ENCODE data around the gene ALDH18A1.

Gene ALDH18A1

DNA sequence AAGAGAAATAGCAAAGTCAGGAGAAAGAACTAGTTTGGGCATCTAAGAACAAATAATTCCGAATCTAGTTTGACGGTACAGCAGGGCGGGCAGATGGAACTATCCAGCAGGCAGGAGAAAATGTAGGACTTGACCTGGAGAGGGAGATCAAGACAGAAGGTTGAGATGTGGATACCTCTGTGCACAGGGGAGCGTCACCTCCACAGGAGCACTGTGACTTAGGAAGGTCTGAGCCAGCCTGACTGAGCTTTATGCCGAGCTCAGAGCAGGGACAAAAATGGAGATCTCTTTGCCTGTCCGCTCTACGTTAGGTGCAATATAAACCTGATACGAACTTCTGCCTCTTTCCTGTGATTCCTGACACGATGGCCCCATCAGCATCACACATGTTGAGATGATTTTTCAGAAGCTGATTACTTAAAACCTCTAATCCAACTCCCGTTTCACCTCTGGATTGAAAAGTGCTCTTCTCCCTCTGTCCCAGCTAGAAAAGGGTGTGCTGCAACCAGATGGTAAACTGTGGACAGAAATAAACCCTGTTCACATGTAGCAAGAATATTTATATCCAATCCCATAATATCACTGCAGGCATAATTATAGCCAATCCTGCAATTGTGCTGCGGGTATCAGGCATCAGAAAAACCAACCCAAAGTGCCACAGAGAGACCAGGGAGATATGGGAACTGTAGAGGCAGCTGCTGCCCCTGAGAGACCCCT lies 81.7 kb downstream of the ALDH18A1 start:
- FAIRE-seq, result no peak

DNA sequence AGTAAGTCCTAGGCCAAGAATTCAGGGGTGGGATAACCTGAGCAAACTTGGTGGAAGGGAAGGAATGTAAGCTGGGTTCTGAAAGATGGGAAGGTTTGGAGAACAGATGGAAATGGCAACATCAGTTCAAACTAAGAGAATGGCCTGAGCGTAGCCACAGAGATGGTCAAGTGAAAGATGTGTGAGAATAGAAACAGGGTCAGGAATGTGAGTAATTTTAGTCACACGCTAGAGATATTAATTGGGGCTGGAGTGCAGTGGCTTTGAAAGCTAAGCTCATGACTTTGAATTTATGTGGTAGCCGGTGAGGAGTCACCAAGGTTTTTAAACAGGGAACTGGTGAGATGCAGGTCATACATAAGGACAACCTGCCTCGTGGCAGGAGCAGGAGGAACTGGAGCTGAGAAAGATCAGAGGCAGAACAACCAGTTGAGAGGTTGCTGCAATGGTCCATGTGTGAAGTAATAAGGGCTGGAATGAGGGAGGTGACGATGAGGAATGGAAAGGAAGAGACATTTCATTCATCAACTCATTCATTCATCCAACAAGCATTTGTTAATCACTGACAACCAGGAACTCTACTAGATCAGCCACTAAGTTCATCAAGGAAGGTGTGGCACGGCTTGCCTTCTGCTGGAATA lies 82.4 kb downstream of the ALDH18A1 start:
- no peak for FAIRE-seq

DNA sequence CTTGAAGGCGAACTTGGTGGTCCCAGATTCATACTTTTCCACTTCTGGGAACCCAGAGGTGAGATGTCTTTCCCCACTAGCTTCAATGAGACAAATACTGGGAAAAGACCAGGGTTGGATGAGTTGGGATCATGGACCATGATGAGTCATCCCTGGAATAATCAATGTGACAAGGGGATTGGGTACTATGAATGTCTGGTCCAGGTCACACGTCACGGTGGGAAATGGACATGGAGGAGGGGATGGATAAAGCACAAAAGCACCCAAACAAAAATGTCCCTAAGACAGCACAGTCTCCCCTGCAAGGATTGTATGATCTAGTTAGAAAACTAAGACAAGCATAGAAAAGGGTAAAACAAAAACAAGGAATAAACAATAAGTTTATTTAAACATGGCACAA lies 83.0 kb downstream of the ALDH18A1 start:
- no peak for FAIRE-seq

DNA sequence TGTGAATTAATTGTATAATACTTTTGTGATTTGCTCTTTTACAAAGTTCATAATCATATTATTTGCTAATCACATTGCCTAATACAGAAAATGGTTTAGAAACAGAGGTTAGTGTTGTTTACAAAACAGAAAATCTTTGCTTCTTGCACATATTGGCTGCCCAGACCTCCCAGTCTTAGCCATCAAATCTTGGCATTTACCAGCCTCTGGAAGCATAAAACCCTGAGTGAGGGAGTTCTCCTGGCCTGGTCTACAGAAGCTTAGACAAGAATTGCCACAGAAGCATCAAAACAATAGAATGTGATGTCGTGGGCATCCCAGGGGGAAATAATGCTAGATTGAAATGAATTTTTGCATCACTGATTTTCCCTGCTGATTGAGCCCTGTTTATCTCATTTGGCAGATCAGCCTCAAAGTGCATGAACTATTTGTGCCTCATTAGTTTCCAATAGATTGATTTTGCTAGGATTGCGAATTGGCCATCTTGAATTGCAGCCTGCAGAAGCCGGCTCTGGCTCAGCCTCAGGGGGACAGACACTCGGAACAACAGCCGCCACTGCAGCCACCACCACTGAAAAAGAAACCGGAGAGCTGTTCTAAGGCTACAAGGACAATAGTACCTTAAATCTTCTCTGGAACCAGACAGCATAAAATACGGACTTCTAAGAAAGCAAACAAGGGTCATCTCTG lies 84.2 kb downstream of the ALDH18A1 start:
- FAIRE-seq, result no peak

DNA sequence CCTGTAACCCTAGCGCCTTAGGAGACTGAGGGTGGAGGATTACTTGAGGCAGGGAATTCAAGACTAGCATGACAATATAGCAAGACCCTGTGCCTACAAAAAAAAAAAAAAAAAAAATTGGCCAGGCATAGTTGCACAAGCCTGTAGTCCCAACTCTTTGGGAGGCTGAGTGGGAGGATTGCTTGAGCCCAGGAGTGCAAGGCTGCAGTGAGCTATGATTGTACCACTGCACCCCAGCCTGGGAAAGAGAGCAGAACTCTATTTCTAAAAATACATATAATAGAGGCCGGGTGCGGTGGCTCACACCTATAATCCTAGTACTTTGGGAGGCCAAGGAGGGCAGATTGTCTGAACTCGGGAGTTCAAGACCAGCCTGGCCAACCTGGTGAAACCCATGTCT lies 85.1 kb downstream of the ALDH18A1 start:
- FAIRE-seq, result no peak

DNA sequence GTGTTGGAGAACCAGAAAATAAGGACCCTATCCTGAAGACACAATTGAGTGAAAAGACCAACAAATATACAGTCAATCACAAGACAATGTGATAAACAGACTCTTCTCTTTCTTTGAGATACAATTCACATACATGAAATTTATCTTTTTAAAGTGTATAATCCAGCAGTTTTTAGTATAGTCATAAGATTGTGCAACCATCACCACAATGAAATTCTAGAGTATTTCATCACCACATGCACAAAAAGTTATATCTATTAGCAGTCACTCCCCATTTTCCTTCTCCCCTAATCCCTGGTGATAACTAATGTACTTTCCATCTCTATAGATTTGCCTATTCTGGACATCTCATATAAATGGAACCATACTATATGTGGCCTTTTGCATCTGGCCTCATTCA lies 87.1 kb downstream of the ALDH18A1 start:
- no peak for FAIRE-seq

DNA sequence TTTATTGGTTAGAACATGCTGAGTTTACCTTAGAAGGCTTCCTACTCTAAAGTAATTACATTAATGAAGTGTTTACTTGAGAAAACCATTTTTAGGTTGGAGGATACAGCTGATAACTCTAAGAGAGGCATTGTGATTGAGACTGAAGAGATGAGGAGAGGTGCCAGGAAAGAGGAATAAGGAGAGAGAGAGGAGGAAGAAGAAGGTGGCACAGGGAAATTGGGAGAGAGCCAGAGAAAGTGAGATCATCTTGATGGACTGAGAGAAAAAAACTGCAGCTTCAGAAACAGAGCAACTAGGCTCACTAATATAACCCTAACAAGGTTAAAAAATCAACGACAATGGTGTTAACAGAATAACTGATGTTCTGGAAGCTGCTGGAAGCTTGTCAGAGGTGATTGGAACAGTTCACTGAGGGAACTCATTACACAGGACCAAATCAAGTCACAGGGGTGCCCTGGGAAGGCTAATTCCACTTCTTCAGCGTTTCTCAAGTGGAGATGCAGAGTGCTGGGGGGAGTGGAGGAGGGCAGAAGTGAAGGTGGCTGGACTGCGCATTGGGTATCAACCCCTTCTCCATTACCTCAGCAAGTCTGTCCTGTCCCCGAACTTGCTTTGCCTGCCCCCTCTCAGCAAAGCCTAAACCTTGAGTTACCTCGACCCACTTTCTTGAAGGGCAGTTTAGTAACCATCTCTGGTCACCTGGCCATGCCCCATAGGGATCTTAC lies 88.4 kb downstream of the ALDH18A1 start:
- no peak for FAIRE-seq

DNA sequence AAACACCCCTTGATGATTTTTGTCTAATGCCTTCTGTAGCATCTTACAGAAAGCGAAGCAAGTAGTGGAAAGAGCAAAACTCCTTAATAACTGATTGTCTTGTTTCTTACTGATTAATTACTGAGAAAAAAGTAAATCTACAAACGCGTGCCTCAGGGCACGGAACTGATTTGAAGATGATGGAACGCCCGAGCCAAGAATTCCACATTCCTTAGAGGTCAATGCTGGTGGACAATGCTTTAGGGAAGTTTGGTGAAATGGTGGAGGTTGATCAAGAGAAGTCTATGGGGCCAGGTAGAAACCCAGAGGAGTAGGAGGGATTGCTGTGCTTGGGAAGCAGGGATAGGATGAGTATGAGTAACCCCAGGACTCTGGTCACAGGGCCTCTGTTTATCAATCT lies 90.4 kb downstream of the ALDH18A1 start:
- no peak for FAIRE-seq

DNA sequence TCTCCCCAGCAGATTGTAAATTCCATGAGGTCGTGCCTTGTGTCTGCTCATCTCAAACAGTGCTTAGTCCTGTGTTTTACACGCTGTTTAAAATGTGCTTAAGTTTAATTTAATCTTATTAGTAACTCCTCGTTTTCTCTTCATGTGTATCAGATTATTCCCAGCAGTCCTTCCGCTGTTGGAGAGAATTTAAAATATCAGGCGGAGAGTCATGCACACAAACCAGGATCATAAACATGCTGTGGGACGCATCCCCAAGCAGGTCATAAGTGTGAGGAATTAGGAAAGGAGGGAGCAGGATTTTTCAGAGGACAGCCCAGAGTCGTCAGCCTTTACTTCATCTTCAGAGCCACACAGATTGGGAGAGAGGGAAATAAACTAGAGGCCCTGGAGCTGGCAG lies 91.2 kb downstream of the ALDH18A1 start:
- no peak for FAIRE-seq

DNA sequence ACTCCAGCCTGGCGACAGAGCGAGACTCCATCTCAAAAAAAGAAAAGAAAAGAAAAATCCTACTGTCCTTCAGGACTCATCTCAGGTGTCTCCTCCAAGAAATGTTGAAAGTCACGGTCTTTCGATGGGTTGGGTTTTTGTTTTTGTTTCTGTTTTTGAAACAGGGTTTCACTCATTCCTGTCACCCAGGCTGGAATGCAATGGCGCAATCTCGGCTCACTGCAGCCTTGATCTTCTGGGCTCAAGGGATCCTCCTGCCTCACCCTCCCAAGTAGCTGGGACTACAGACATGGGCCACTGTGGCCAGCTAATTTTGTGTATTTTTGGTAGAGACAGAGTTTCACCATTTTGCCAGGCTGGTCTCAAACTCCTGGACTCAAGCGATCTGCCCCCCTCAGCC lies 92.2 kb downstream of the ALDH18A1 start:
- no peak for FAIRE-seq

DNA sequence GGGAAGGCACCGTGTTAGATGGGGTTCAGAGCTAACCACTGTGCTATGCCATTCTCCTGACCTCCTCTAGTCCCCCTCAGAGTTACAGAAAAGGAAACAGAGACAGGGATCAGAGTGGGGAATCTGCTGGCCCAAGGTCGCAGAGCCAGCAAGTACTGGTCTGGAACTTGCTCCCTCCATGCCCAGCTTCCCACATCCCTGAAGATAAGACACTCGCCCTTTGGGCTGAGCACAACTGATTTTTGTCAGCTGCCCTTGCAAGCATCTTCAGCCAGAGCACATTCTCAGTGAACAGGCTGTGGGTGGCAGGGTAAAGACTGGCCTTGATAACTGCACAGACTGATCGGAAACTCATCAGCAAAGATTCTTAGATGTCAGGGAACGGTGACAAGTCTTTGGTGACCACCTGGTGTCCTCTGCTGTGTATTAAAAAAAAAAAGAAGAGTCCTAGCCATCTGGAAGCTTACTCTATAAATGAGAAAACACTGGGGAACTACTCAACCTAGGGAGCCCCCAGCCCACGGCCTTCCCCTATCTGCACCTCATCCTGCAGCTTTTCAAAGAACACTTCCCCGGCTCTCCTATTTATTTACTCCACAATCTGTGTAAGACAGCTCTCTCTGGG lies 94.1 kb downstream of the ALDH18A1 start:
- no peak for FAIRE-seq

DNA sequence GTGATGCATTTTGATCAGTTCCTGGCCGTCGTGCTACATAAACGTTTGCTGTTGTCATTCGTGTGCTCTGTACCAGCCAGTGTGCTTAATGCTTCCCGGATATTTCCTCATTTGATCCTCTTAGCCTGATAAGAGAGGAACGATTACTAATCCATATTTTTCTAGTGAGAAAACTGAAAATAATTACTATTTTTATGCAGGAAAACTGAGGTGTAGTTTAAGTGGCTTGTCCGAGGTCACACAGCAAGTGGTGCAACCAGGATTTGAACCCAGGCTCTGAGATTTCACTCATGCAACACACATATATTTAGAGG lies 94.7 kb downstream of the ALDH18A1 start:
- FAIRE-seq, result no peak

DNA sequence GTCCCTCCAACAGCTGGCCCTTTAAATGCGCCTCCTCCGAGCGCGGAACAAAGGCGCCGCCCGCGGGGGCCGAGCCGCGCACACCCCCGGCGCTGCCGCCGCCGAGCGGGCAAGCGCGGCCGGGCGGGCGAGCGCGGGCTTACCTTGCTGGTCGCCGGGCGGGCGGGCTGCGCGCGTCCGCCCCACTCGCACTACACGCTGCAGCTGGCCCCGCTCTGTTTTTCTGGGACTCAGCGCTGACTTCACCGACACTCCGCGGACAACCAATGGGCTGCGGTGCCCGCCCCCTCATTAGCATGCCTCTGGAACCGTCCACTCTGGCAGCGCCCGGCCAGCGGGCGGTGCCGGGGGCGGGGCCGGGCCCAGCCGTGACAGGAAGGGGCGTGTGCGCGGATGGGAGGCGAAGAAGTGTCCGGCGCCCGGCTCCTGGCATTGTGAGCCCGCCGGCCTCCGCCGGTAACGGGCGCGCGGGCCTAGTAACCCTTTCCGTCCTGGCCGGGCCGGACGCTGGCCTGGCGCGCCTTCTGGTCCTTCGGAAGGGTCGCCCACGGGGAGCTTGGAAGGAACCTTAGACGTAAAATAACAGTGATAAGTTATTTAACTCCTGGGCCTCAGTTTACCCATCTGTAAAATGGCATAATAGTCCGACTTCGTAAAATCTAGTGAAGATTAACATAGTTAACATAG lies 95.2 kb downstream of the ALDH18A1 start, which contains the start of gene SORBS1:
Gene SORBS1, minus strand, starts transcription at position 195 of the 687 bp plus-strand sequence. CDS start 120,236 bp downstream, outside the sequence.
- FAIRE-seq, result no peak

DNA sequence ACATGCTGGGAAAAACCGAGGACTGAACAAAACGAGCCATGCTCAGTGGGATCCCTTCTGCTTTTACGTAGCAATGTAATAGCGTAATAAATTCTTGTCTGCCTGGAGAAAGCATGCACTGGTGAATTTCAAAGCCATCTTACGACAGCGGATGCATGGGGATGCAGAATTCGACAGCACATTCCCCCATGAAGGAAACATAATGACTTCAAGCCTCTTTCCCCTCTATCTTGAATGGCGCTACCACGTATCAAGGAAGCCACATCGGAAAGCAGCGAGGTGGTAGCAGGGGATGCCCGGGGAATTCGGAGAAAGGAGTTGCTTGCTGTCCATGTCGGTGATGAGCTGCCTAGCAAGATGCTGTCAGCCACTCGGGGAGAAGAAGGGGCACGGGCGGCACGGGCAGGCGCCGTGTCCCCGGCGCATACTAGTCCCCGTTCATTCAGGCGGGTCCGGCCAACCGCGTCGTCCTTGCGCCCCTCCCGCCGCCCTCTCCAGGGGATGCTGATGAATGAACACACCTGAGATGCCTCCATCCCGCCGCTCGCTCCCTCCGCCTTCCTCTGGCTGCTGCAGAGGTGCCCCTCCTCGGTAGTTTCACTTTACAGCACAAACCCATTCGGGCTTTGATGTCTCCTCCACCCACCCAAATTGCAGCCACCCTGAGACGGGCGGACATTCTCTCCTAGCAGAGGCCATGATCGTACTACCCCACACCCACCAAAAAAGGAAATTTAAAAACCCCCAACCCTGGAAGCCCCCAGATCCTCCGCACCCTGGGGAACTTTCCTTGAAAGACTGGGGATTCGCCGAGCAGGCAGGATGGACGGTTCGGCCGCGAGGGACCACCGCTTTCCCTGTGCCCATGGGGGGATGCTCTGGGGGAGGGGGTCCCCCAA lies 96.0 kb downstream of the ALDH18A1 start:
- no peak for FAIRE-seq

DNA sequence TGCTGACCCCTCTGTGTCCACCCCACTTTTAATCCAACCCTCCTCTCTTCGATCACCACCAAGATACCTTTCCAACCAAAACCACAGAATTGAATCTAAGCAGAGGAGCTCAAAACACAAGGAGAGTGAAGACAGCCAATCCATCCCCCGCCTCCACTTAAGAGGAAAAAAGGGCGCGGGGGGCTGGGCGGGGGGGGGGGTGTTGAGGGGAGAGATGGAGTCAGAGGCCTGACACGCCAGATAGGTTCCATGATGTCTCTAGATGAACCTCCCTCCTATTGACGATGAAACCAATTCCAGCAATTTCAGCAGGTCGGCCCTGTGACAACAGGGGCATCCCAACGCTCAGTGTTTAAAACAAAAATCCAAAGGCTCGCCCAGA lies 96.6 kb downstream of the ALDH18A1 start:
- FAIRE-seq, result no peak

DNA sequence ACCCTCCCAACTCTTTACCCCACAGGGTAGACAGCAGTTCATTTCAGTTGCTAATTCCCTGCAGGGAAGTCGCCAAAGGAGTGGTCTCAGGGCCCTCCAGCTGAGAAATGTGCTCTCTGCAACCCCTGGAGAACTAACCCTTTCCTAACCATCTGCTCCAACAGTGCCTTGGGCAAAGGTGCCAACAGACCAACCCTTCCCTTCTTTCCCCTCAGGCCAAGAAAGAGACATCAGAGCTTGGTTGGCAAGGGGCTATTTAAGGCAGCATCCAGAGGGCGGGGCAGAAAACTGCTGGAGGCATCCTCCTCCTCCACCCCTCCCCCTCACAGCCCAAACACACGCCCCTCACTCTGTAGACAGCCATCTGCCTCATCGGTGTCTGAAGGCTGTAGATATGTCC lies 97.0 kb downstream of the ALDH18A1 start:
- FAIRE-seq, result no peak

DNA sequence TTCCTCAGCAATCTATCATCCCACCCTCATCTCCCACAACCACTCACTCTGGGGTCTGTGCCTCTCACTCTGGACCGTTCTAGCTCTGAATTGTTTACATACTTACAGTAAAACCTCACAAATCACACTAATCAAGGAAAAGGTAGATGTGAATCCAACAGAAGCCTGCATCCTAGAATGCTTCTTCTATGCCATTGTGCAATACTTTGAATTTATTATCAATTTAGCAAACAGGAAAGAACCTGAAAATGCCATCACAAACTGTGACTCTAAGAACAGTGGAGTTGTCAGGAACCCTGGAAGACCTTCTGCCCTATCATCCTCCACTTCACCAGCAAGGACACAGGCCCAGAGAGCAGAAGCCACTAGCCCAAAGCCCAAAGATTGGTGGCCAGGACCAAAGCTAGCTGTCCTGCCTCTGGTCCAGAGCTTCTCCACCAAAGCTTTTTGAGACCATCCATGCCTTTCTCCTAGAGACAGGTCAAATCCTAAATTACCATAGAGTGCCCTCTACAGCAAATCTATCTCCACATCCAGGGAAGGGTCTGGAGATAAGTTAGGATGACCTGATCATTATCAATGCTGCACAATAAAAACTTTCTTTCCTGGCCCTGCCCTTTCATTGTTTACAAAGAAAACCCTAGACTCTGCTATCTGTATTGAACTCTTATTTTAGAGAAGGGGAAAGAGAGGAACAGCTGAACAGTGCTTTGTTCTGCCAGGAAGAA lies 97.8 kb downstream of the ALDH18A1 start:
- FAIRE-seq, result no peak

DNA sequence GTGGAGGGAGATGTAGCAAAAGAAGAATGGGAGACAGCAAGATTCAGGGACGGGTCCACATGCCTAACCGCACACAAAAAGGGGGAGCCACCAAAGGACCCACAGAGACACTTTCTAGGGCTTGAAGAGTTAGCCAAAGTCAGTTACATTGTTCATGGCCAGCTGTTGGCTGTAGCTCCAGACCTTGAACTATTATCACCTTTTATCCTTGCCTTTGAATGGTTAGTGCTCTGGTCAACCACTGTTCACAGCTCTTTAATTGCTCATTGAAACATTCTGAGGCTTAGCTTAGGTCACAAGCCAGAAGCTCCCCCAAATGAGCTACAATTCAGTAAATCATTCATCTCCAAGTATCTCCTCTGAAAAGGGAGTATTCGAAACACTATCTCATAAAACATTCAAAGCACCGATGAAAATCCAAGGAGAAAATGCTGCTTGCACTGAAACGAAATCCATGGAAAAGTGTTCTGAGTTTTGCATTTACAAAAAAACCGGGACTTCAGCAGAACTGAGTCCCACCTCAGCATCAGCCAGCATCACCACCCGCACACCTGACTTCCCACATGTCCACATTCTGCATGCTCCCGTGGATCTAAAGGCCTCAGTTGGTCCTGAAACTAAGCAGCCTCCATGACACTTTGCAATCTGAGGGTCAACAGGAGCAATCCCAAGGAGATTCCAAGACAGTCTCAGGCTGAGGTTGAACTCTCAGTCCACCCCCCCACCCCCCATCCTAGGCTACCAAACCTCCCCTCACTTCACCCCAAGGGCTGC lies 99.3 kb downstream of the ALDH18A1 start:
- FAIRE-seq, result no peak
